Stomach (tissue), 4 donors: Measurements from ENCODE around the gene ZNF778.

Source experiments
- EP300 ChIP-seq: sonication (generic); formaldehyde crosslinking; IDR thresholded peaks from one replicate; pipeline ENCODE4 v1.6.1; 2017; ENCODE audit warnings: antibody characterized with exemption
- POLR2A ChIP-seq, 4 donors: fragments of 450-650 bp; IDR thresholded peaks; one replicate each; pipeline ENCODE4 v1.6.1; 2016; ENCODE audit warnings: antibody characterized with exemption in 4 of 4, control low read depth in 2 of 4, mild to moderate bottlenecking in 1 of 4, moderate library complexity in 1 of 4
- TF ChIP-seq, protein P1 (sequence below), 7 experiments: fragments of 450-650 bp in 4 of 7; fragments of 200-600 bp in 3 of 7; sonication (generic) in 3 of 7; IDR thresholded peaks; one replicate each; pipeline ENCODE4 v1.5.1; 2016 to 2019; ENCODE audit warnings: antibody characterized with exemption in 7 of 7, control low read depth in 2 of 7, mild to moderate bottlenecking in 1 of 7

DNA sequence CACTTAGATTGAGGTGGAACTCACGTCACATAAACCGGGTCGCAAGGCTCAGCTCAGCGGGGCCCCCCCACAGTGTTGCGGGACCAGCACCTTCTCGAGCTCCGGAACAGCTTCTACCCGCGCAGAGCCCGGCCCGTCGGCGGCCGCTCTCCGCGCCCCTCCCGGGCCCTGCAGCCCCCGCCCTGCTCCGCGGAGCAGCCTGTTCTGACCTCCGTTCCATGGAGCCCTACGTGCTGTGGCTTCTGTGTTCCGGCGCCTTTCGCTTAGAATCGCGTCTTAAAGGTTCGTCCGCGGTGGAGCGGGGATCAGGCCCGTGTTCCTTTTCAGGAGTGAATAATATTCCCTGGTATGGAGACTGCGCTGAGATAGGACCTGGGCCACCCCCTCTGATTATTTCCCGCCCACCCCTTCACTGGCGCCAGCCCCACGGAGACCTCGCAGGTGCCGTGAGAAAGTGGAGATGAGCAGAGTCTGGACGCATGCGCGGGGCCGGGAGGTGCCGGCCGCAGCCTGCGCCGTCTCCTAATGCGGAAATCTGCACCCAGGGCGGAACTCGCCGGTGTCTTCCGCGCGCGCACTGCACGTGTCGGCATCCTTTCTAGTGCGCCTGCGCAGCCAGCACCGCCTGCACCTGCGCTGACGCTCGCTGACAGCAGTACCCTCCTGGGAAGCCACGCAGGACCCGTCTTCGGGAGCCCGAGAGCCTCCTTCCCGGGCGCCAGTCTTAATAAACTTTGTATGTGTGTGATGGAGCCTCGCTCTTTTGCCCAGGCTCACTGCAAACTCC lies 30.9 kb downstream of the ZNF778 start:
- TF ChIP-seq POLR2A (IDR thresholded peaks at IDR 0.05) (no peak), EP300 (no peak)
- TF ChIP-seq, protein P1, sequence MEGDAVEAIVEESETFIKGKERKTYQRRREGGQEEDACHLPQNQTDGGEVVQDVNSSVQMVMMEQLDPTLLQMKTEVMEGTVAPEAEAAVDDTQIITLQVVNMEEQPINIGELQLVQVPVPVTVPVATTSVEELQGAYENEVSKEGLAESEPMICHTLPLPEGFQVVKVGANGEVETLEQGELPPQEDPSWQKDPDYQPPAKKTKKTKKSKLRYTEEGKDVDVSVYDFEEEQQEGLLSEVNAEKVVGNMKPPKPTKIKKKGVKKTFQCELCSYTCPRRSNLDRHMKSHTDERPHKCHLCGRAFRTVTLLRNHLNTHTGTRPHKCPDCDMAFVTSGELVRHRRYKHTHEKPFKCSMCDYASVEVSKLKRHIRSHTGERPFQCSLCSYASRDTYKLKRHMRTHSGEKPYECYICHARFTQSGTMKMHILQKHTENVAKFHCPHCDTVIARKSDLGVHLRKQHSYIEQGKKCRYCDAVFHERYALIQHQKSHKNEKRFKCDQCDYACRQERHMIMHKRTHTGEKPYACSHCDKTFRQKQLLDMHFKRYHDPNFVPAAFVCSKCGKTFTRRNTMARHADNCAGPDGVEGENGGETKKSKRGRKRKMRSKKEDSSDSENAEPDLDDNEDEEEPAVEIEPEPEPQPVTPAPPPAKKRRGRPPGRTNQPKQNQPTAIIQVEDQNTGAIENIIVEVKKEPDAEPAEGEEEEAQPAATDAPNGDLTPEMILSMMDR (IDR thresholded peaks at IDR 0.05): no peak
